HG03039 (cell line): ENCODE data around the gene CDC25A.

ENCODE experiments used
- ATAC-seq: cut with Tn5 transposase; IDR thresholded peaks from one replicate; pipeline ENCODE4 v1.9.1; 2021; ENCODE audit warnings: mild to moderate bottlenecking, moderate library complexity; ENCODE audit not compliant: unreplicated experiment

CDC25A gene

GRCh38 chr3:48110463-48110862 lies 77.8 kb downstream of the CDC25A start:
- ATAC-seq, result no peak

- no peak for ATAC-seq
Measured at GRCh38 chr3:48107227-48107626, 81.0 kb downstream of the CDC25A start.
